BLaER1 (cell line): ENCODE data around the gene U2AF2.
A peak's percentile ranks its signal among the peaks of the same experiment; 100 is the strongest.

Experiments
- H3K27ac ChIP-seq: shearing (Covaris generic); formaldehyde crosslinking; 2 replicates; pipeline ENCODE4 v1.8.1; 2022
- H3K27me3 ChIP-seq: shearing (Covaris generic); formaldehyde crosslinking; 2 replicates; pipeline ENCODE4 v1.8.1; 2022
- H3K36me3 ChIP-seq: shearing (Covaris generic); formaldehyde crosslinking; 2 replicates; pipeline ENCODE4 v1.8.1; 2022
- H3K4me1 ChIP-seq: shearing (Covaris generic); formaldehyde crosslinking; 2 replicates; pipeline ENCODE4 v1.8.1; 2022
- H3K4me2 ChIP-seq: shearing (Covaris generic); formaldehyde crosslinking; 2 replicates; pipeline ENCODE4 v1.8.1; 2022
- H3K4me3 ChIP-seq: shearing (Covaris generic); formaldehyde crosslinking; 2 replicates; pipeline ENCODE4 v1.8.1; 2022
- H3K9ac ChIP-seq: shearing (Covaris generic); formaldehyde crosslinking; 2 replicates; pipeline ENCODE4 v1.8.1; 2022
- H3K9me3 ChIP-seq: shearing (Covaris generic); formaldehyde crosslinking; 2 replicates; pipeline ENCODE4 v1.8.1; 2022
- H4K20me1 ChIP-seq: shearing (Covaris generic); formaldehyde crosslinking; 2 replicates; pipeline ENCODE4 v1.8.1; 2022
- Cebpa-rat ChIP-seq: shearing (Covaris generic); IDR thresholded peaks from 2 replicates; pipeline ENCODE4 v1.8.1; 2022

The U2AF2 gene

DNA sequence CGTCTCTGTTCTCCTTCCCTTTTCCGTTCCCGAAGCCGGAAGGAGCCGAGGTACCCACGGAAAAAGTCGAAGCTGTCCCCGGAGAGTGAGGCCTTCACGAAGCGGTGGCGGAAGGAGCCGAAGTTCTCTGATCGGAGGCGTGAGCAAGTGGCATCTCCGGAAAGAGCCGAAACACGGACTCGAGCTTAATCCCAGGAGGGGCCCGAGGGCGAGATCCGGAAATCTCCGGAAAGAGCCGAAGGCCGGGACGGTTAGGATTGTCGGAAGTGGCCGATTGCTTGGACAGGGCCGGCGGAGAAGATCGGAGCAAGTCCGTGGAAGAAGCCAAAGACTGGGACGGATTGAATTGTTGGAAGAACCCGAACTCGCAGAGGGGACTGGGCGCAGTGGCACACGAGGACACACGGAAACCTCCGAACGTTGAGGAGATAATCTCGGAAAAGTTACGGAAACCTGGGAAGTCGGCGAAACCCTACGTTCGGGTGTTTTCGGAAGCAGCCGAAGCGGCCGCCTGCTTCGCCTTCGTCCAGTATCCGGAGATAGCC, 440 bp upstream of the U2AF2 start:
- Histone ChIP-seq H3K4me2 (peak overlapping the region; percentile 54), H3K27ac (peak overlapping the region; percentile 100), H3K4me1 (peaks cover 52% of the 10 kb centered on the region), H3K36me3 (peaks cover 42% of the 10 kb centered on the region), H3K4me3 (peak overlapping the region; percentile 87), H4K20me1 (peaks cover 40% of the 10 kb centered on the region), H3K27me3 (no peaks in the 10 kb centered on the region), H3K9ac (peak overlapping the region; percentile 100), H3K9me3 (no peaks in the 10 kb centered on the region)
- no peak for TF ChIP-seq Cebpa-rat

DNA sequence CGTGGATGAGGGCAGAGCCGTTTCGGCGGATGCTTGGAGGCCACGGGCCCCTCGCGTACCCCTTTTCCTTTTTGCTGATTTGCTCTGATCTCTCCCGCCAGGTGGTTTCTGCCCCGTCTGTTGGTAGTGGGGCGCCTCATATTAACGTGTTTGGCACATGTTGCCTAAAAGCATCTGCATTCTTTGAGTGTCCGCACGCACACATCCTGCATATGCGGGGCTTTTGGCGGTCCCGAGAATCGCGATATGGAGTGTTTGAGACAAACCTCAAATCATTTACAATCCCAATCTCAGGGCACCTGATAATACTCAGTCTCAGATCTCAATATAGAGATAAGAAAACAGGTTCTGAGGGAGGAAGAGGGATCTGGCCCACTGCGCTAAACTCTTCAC, 809 bp downstream of the U2AF2 start:
- H3K9me3 ChIP-seq: no peaks in the 10 kb centered on the region
- no peaks in the 10 kb centered on the region for H3K27me3 ChIP-seq
- H3K36me3 ChIP-seq: peaks cover 48% of the 10 kb centered on the region
- peak overlapping the region; percentile 87 for H3K4me3 ChIP-seq
- no peak for TF ChIP-seq Cebpa-rat
- peak overlapping the region; percentile 100 for H3K9ac ChIP-seq
- H3K4me2 ChIP-seq: peak overlapping the region; percentile 99
- peaks cover 52% of the 10 kb centered on the region for H4K20me1 ChIP-seq
- peak overlapping the region; percentile 100 for H3K27ac ChIP-seq
- peaks cover 52% of the 10 kb centered on the region for H3K4me1 ChIP-seq

DNA sequence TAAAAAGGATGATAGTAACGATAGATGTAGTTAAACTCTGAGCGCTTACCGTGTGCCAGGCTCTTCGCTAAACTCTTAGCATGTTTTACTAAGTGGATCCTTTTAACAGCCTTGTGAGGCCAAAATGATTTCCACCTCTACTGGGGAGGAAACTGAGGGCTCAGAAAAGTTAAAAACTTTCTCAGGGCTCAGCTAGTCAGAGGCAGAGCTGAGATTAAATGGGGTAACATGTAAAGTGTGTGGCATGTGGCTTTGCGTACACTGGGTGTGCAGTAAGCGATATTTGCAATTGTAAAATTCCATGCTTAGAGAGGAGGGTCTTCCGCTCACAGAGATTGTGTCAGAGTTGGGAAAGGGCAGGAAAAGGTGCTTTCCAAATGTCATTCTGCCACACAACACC, 1.7 kb downstream of the U2AF2 start:
- Histone ChIP-seq H3K27me3 (no peaks in the 10 kb centered on the region), H4K20me1 (peaks cover 61% of the 10 kb centered on the region), H3K36me3 (peaks cover 48% of the 10 kb centered on the region)

DNA sequence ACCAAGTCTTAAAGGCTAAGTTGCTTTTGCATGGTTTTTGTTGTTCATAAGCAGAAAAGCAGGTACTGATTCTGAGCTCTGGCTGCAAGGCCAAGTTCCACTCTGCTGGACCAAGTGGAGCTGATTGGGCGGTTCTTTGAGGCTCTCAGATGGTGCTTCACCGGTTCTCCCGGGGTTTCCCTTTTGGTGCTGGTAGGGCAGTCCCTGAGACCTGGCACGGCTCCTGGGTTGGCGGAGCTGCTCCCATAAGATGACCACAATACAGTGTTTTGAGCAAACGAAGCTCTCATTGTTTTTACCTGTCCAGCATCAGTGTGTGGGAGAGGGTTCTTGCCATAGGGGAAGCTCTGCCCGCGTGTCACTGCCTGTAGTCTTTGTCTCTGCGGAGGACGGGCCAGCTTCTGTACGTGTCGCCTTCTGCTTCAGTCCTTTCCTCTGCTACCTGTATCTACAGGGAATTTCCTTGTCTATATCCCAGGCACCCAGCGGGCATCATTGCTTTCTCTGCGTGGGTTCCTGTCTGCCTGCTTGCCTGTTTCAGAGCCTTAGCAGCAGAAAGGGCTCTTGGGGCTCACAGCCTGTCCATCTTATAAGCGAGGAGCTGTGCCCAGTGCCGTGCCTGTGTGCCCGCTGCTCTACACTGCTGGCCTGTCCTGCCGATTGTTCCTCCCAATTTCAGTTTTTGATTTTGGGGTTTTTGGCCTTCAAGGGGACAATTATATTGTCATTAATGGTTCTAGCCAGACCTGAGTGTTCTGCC, 2.3 kb downstream of the U2AF2 start:
- H3K4me3 ChIP-seq: peak overlapping the region; percentile 87
- peaks cover 63% of the 10 kb centered on the region for H3K4me1 ChIP-seq
- peak overlapping the region; percentile 99 for H3K4me2 ChIP-seq
- no peaks in the 10 kb centered on the region for H3K9me3 ChIP-seq
- peak overlapping the region; percentile 100 for H3K9ac ChIP-seq
- H4K20me1 ChIP-seq: peaks cover 68% of the 10 kb centered on the region
- no peaks in the 10 kb centered on the region for H3K27me3 ChIP-seq
- no peak for TF ChIP-seq Cebpa-rat
- peak overlapping the region; percentile 100 for H3K27ac ChIP-seq
- H3K36me3 ChIP-seq: peaks cover 48% of the 10 kb centered on the region

More for the DNA sequence above, 1.7 kb downstream of the U2AF2 start:
- Histone ChIP-seq H3K4me1 (peaks cover 60% of the 10 kb centered on the region), H3K9ac (peak overlapping the region; percentile 100), H3K4me2 (peak overlapping the region; percentile 99), H3K9me3 (no peaks in the 10 kb centered on the region), H3K4me3 (peak overlapping the region; percentile 87), H3K27ac (peak overlapping the region; percentile 100)
- no peak for TF ChIP-seq Cebpa-rat

DNA sequence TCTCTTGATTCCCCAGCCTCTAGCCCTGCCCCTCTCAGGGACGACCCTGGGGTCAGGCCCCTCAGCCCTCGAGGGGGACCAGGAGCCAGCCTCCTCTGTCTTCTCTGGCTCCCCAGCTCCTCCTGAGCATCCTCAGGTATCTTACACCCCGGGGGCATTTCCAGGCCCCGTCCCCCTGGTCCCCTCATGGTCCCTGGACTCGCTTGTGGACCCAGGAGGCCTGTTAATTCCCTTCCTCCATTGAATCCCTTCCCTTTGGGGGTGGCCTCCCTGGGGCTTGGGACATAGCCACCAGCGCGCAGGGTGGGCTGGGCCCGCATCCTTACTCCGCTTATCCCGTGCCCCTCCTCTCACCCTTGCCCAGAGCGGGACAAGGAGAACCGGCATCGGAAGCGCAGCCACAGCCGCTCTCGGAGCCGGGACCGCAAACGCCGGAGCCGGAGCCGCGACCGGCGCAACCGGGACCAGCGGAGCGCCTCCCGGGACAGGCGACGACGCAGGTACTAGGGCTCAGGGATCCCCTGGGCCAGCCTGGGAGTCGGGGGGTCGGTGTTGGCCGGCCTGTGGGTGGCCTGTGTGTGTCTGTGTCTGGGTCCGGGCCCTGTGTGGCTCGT, 4.1 kb downstream of the U2AF2 start:
- Histone ChIP-seq H3K27ac (peak overlapping the region; percentile 75), H3K4me2 (peak overlapping the region; percentile 99), H3K36me3 (peaks cover 55% of the 10 kb centered on the region), H3K4me3 (peak overlapping the region; percentile 87), H3K9ac (peak overlapping the region; percentile 100), H3K4me1 (peaks cover 55% of the 10 kb centered on the region), H3K9me3 (no peaks in the 10 kb centered on the region), H3K27me3 (no peaks in the 10 kb centered on the region), H4K20me1 (peaks cover 85% of the 10 kb centered on the region)
- no peak for TF ChIP-seq Cebpa-rat

DNA sequence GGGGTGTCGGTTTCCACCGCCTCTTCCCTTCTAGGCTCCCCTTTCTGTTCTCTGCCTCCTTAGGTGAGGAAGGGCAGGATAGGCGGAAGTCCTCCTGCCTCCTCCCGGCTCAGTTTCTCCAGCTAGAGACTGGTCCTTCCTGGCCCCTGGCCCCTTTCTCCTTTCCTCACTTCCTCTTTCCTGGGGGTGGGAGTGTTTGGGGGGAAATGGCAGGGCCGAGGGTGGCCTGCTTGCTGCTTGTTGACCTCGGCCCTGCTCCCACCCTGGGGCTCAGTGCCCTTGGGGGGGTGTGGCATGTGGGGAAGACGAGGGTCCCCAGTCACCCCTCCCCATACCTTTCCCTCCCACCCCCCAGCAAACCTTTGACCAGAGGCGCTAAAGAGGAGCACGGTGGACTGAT, 5.0 kb downstream of the U2AF2 start:
- peaks cover 94% of the 10 kb centered on the region for H4K20me1 ChIP-seq
- H3K9me3 ChIP-seq: no peaks in the 10 kb centered on the region
- no peaks in the 10 kb centered on the region for H3K27me3 ChIP-seq
- no peak overlapping the region for H3K4me3 ChIP-seq
- no peak for TF ChIP-seq Cebpa-rat
- peaks cover 55% of the 10 kb centered on the region for H3K4me1 ChIP-seq
- peak overlapping the region; percentile 99 for H3K4me2 ChIP-seq
- H3K27ac ChIP-seq: peak overlapping the region; percentile 75
- H3K9ac ChIP-seq: peak overlapping the region; percentile 100; the same call in 1 of the 2 replicates
- peaks cover 64% of the 10 kb centered on the region for H3K36me3 ChIP-seq

DNA sequence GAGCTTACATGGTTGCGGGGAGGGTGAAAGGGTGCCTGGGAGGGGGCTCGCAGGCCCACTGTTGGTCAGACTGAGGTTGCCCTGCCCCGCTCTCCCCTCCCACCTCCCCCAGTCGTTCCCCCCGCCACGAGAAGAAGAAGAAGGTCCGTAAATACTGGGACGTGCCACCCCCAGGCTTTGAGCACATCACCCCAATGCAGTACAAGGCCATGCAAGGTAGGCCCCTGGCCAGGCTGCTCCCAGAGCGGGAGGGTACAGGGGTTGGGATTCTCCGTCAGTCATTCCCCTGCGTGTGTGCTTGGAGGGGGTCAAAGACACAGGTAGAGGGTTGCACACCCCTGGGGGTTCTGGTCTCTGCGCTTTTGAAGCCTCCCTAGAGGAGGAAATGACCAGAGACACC, 5.6 kb downstream of the U2AF2 start:
- no peaks in the 10 kb centered on the region for H3K9me3 ChIP-seq
- H3K4me1 ChIP-seq: peaks cover 55% of the 10 kb centered on the region
- H3K27me3 ChIP-seq: no peaks in the 10 kb centered on the region
- no peak overlapping the region for H3K4me3 ChIP-seq
- H4K20me1 ChIP-seq: peaks cover 99% of the 10 kb centered on the region
- H3K36me3 ChIP-seq: peaks cover 70% of the 10 kb centered on the region
- H3K27ac ChIP-seq: peak overlapping the region; percentile 60
- peak overlapping the region; percentile 99 for H3K4me2 ChIP-seq
- TF ChIP-seq Cebpa-rat: no peak
- peak overlapping the region; percentile 60 for H3K9ac ChIP-seq

DNA sequence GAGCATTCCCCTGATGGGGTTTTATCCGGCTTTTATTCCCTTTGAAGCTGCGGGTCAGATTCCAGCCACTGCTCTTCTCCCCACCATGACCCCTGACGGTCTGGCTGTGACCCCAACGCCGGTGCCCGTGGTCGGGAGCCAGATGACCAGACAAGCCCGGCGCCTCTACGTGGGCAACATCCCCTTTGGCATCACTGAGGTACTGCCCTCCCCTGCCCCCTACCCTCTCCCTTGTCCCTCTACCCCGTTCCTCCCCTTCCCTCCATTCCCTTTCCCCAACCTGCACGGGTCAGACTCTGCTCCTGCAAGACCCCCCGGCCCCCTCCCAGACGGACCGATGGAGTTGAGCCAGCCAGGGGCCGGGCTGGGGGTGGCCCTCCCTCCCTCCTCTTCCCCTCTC, 6.2 kb downstream of the U2AF2 start:
- H3K4me1 ChIP-seq: peaks cover 55% of the 10 kb centered on the region
- TF ChIP-seq Cebpa-rat: no peak
- H4K20me1 ChIP-seq: peaks cover 99% of the 10 kb centered on the region
- no peak overlapping the region for H3K4me3 ChIP-seq
- peak overlapping the region; percentile 99 for H3K4me2 ChIP-seq
- H3K9ac ChIP-seq: peak overlapping the region; percentile 60
- no peaks in the 10 kb centered on the region for H3K27me3 ChIP-seq
- H3K9me3 ChIP-seq: no peaks in the 10 kb centered on the region
- peaks cover 75% of the 10 kb centered on the region for H3K36me3 ChIP-seq
- peak overlapping the region; percentile 60 for H3K27ac ChIP-seq

DNA sequence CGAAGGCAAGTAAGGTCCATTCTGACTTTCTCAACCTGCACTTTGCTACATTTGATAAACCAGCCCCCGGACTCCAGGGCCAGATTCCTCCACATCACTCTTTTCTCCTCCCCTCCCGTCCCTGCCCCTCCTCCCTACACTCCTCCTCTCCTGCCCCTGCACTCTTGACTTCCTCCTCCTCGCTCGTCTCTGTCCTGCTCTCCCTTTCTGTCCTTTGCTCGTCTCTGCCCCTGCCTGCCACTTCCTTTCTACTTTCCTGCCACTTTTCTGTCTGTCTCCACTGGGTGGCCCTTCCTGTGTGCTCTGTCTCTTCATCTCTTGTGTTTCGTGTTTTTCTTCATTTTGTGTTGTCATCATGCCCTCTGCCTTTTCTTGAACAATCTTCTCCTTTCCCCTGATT, 7.0 kb downstream of the U2AF2 start:
- peak overlapping the region; percentile 60; the same call in 1 of the 2 replicates for H3K9ac ChIP-seq
- peaks cover 99% of the 10 kb centered on the region for H4K20me1 ChIP-seq

More for the DNA sequence above, 7.0 kb downstream of the U2AF2 start:
- H3K9me3 ChIP-seq: no peaks in the 10 kb centered on the region
- peaks cover 84% of the 10 kb centered on the region for H3K36me3 ChIP-seq
- peak overlapping the region; percentile 99 for H3K4me2 ChIP-seq
- no peak for TF ChIP-seq Cebpa-rat
- H3K27ac ChIP-seq: peak overlapping the region; percentile 60; the same call in 1 of the 2 replicates
- peaks cover 50% of the 10 kb centered on the region for H3K4me1 ChIP-seq
- no peaks in the 10 kb centered on the region for H3K27me3 ChIP-seq
- H3K4me3 ChIP-seq: no peak overlapping the region
